ENCODE measurements around the gene C18orf63.

GRCh38 chr18:74283646-74284045 lies 32.0 kb upstream of the C18orf63 start:
- TF ChIP-seq CTCF (IDR thresholded peaks at IDR 0.05; ENCODE audit: insufficient read depth, low read length, poor library complexity, severe bottlenecking) (no peak), EZH2phosphoT487 (conservative IDR thresholded peaks at IDR 0.05; ENCODE audit: low read length) (no peak)

All from SU-DHL-6 (cell line).